ENCODE data around the gene SLC47A1.
"Not testable (repeated sequence)": the region's sequence is repeated elsewhere in the genome, so short reads cannot be mapped to it uniquely, and the experiment has no call there.

The SLC47A1 gene

DNA sequence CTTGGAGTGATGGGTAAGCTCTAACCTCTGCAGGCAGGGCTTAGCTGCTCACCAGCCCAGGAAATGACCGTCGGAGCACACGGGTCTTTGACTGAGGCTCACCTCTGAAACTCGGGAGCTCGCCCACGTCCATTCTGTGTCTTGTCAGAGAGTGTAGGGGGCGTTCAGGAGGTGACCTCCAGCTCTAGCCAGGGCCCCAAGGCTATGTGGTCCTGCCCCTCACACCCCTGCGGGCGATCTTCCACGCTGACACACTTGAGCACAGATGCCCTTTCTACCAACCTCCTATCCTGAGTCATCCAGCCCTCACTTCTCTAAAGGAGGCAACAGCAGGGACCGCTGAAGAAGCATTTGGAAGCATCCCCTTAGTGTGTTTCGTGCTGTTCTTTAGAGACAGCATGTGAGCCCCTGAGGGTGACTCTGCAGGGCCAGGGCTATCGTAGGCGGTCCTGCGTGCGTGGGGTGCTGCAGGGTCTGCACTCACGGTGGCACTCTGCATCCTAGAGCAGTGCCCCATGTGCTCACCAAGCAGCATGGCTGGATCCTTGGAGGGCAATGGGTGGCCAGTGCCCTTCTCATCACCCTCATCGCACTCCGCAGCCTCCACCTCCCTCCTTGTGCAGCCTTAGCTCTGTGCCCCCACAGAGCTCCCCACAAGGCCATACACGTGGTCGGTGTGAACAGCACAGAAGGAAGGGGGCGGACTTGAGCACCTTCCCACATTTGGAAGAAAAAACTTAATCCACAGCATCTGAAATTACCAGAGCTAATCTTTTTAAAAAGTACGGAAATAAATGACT lies 33.8 kb downstream of the SLC47A1 start:
- no peaks in the 10 kb centered on the region for H3K27me3 ChIP-seq (ENCODE audit: control insufficient read depth, insufficient read depth, low read length)
- no peak overlapping the region for H3K9ac ChIP-seq (ENCODE audit: low read length)
- H3K4me3 ChIP-seq (ENCODE audit: low read length), result no peak overlapping the region
- H3K9me3 ChIP-seq (ENCODE audit: control insufficient read depth, low read depth, low read length), result no peaks in the 10 kb centered on the region
- no peak overlapping the region for H3K27ac ChIP-seq (ENCODE audit: low read length)
- no peaks in the 10 kb centered on the region for H3K36me3 ChIP-seq (ENCODE audit: control insufficient read depth, low read depth, low read length)
- no peaks in the 10 kb centered on the region for H3K4me1 ChIP-seq (ENCODE audit: control insufficient read depth, low read depth, low read length)

DNA sequence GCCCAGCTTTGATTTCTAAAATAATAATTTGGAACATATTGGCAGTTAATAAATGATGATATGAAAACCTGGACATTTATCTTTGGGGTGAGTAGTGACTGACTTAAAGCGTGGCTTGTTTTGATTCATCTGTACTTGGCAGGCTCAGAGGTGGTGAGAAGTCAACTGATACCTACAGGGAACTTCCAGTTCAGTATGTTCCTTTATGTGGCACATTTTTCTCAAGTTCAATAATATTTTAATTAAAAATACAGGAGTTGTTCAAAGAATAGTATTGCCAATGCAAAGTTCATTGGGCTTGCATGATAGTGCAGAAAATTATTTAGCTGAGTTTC lies 34.3 kb downstream of the SLC47A1 start:
- H3K4me1 ChIP-seq (ENCODE audit: control insufficient read depth, low read depth, low read length), result no peaks in the 10 kb centered on the region
- no peak overlapping the region for H3K9ac ChIP-seq (ENCODE audit: low read length)
- H3K27me3 ChIP-seq (ENCODE audit: control insufficient read depth, insufficient read depth, low read length), result no peaks in the 10 kb centered on the region
- no peak overlapping the region for H3K4me3 ChIP-seq (ENCODE audit: low read length)
- H3K27ac ChIP-seq (ENCODE audit: low read length), result no peak overlapping the region
- no peaks in the 10 kb centered on the region for H3K36me3 ChIP-seq (ENCODE audit: control insufficient read depth, low read depth, low read length)
- no peaks in the 10 kb centered on the region for H3K9me3 ChIP-seq (ENCODE audit: control insufficient read depth, low read depth, low read length)

DNA sequence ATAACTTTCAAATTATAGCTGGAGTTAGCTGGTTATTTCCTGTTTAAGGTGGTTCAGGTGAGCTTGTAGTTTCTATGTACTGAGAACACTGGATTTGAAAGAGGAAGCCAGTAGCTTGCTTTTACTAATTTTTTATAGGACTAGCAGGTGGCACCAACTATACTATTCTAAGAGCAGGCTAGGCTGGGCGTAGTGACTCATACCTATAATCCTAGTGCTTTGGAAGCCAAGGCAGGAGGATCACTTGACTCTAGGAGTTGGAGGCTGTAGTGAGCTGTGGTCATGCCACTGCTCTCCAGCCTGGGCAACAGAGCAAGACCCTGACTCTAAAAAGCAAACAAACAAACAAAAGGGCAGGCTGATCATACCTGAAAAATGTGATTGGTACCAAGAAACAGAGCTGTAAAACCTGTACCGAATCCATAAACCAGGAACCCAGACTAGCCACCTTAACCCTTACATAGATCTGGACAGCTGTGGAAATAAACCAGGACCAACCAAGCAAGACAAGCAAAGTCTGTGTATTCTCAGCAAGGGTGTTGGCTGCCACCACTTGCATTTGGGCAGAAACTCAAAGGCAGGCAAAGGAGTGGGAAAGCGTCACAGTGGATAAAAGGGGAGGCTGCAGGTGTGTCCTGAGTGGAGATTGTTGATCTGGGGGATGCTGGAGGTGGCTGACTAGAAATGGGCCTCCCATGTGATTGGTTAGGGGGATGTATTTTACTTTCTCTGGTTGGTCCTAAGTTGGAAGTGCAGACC lies 36.3 kb downstream of the SLC47A1 start:
- Histone ChIP-seq H3K4me3 (ENCODE audit: low read length) (no peak overlapping the region), H3K27ac (ENCODE audit: low read length) (no peak overlapping the region)

DNA sequence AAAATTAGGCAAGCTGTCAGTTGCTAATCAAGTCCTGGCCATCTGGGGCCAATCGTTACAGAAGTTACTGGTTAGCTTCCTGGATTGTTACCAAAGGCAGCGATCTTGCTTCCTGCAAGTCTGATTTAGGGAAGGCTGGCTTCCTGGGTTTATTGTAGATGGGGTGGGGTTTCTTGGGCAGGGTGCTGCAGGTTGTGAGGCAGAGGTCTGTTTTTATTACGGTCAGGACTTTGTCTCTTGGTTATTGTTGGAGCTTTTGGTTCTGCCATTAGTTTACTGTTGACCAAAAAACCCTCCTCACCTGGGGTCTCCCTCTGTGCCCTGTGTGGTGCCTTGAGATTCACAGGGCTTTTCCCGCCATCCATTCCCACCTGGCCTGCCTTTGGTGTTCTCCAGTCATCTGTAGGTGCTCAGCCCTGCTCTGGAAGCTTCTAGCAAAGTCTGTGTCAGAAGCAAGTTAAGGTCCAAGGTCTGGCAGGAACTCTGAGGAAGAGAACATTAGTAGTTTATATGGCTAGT lies 36.9 kb downstream of the SLC47A1 start:
- H3K27ac ChIP-seq (ENCODE audit: low read length), result no peak overlapping the region
- H3K27me3 ChIP-seq (ENCODE audit: control insufficient read depth, insufficient read depth, low read length), result no peaks in the 10 kb centered on the region
- H3K36me3 ChIP-seq (ENCODE audit: control insufficient read depth, low read depth, low read length), result no peaks in the 10 kb centered on the region
- no peak overlapping the region for H3K9ac ChIP-seq (ENCODE audit: low read length)
- H3K9me3 ChIP-seq (ENCODE audit: control insufficient read depth, low read depth, low read length), result no peaks in the 10 kb centered on the region
- H3K4me3 ChIP-seq (ENCODE audit: low read length), result no peak overlapping the region
- H3K4me1 ChIP-seq (ENCODE audit: control insufficient read depth, low read depth, low read length), result no peaks in the 10 kb centered on the region

More for the DNA sequence above, 36.3 kb downstream of the SLC47A1 start:
- Histone ChIP-seq H3K36me3 (ENCODE audit: control insufficient read depth, low read depth, low read length) (no peaks in the 10 kb centered on the region), H3K27me3 (ENCODE audit: control insufficient read depth, insufficient read depth, low read length) (no peaks in the 10 kb centered on the region), H3K9ac (ENCODE audit: low read length) (no peak overlapping the region), H3K9me3 (ENCODE audit: control insufficient read depth, low read depth, low read length) (no peaks in the 10 kb centered on the region), H3K4me1 (ENCODE audit: control insufficient read depth, low read depth, low read length) (no peaks in the 10 kb centered on the region)

DNA sequence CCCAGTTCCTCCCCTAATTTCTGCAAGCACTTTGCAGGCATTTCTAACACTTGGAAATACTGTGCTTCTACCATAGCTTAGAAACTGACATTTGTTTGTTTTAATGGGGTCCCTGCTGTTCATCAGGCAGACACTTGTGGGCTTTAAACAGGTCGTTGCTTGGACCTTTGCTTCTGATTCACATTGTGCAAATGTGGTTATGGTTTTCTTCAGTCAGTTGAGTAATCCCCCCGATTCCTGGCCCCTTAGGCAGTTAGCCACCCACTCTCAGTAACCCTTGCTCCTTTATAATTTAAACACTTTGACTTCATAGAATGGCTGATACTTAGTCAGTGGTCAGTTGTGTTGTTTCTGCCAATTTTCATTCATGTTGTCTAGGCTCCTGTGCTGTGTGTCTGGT lies 39.4 kb downstream of the SLC47A1 start:
- Histone ChIP-seq H3K36me3 (ENCODE audit: control insufficient read depth, low read depth, low read length) (no peaks in the 10 kb centered on the region), H3K9me3 (ENCODE audit: control insufficient read depth, low read depth, low read length) (no peaks in the 10 kb centered on the region), H3K9ac (ENCODE audit: low read length) (no peak overlapping the region), H3K27ac (ENCODE audit: low read length) (no peak overlapping the region), H3K4me1 (ENCODE audit: control insufficient read depth, low read depth, low read length) (peaks cover 5% of the 10 kb centered on the region), H3K27me3 (ENCODE audit: control insufficient read depth, insufficient read depth, low read length) (no peaks in the 10 kb centered on the region), H3K4me3 (ENCODE audit: low read length) (no peak overlapping the region)

DNA sequence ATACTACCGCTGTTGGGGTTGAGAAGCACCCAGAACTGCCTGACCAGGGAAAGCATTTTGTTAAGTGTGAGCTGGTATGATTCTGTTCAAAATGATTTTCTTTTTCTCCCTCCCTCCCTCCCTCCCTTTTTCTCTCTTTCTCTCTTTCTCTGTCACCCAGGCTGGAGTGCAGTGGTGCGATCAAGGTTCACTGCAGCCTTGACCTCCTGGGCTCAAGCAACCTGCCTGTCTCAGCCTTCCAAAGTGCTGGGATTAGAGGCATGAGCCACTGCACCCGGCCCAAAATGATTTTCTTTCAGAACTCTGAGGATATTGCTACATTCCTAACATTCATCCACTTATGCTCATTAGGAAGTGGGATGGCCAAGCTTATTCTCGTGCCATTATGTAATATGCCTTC lies 41.3 kb downstream of the SLC47A1 start:
- peaks cover 12% of the 10 kb centered on the region for H3K27me3 ChIP-seq (ENCODE audit: control insufficient read depth, insufficient read depth, low read length)
- H3K9me3 ChIP-seq (ENCODE audit: control insufficient read depth, low read depth, low read length), result no peaks in the 10 kb centered on the region
- H3K4me1 ChIP-seq (ENCODE audit: control insufficient read depth, low read depth, low read length), result peaks cover 5% of the 10 kb centered on the region
- no peaks in the 10 kb centered on the region for H3K36me3 ChIP-seq (ENCODE audit: control insufficient read depth, low read depth, low read length)
- H3K4me3 ChIP-seq (ENCODE audit: low read length), result no peak overlapping the region
- H3K9ac ChIP-seq (ENCODE audit: low read length), result no peak overlapping the region
- no peak overlapping the region for H3K27ac ChIP-seq (ENCODE audit: low read length)

DNA sequence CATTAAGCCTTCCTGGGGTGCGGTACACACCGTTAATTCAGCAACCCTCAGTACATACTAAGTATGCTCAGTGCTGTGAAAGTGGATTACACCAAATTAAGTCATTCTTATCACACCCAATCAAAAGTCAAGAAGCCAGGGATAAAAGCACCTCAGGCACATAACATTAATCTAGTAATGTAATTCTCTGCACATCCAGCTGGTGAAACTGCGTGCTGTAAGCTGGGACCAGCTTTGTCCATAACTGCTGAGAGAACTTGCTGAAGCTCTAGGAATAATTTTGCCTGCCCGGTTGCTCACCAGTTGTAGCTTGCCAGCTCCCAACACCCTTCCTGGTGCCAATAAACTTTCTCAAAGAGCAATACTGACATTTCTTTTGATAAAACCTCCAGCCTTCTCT lies 44.9 kb downstream of the SLC47A1 start:
- peaks cover 5% of the 10 kb centered on the region for H3K4me1 ChIP-seq (ENCODE audit: control insufficient read depth, low read depth, low read length)
- no peak overlapping the region for H3K4me3 ChIP-seq (ENCODE audit: low read length)
- no peaks in the 10 kb centered on the region for H3K9me3 ChIP-seq (ENCODE audit: control insufficient read depth, low read depth, low read length)
- H3K27ac ChIP-seq (ENCODE audit: low read length), result no peak overlapping the region
- no peak overlapping the region for H3K9ac ChIP-seq (ENCODE audit: low read length)
- H3K36me3 ChIP-seq (ENCODE audit: control insufficient read depth, low read depth, low read length), result no peaks in the 10 kb centered on the region
- H3K27me3 ChIP-seq (ENCODE audit: control insufficient read depth, insufficient read depth, low read length), result peaks cover 29% of the 10 kb centered on the region

DNA sequence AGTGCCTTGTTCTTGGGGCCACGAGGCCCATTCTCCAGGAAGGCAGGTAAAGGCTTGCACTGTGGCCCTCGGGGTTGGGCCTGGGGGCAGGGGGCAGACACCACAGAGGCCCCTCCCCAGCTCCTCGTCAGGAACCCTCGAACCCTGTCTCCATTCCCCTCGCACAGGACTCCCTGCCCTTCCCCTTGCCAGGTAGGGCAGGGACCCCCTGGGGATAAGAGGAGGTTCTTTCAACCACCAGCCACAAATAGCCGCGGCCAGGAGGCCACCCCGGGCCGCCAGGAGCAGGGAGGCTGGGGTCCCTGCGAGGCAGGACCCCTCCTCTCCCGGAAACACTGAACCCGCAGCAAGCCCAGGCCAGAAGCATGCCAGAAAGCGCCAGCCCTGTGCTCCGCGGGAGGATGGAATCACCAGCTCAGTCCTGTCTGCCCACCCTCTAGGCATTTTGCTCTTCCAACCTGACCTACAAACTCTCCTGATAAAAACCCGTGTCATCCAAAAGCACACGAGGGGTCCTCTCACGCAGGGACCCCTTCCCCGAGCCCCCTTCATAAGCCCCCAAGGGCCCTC lies 45.6 kb downstream of the SLC47A1 start:
- Histone ChIP-seq H3K4me1 (ENCODE audit: control insufficient read depth, low read depth, low read length) (peaks cover 5% of the 10 kb centered on the region), H3K9me3 (ENCODE audit: control insufficient read depth, low read depth, low read length) (no peaks in the 10 kb centered on the region), H3K27me3 (ENCODE audit: control insufficient read depth, insufficient read depth, low read length) (peaks cover 29% of the 10 kb centered on the region), H3K36me3 (ENCODE audit: control insufficient read depth, low read depth, low read length) (no peaks in the 10 kb centered on the region), H3K9ac (ENCODE audit: low read length) (no peak overlapping the region), H3K4me3 (ENCODE audit: low read length) (peak overlapping the region; percentile 50), H3K27ac (ENCODE audit: low read length) (no peak overlapping the region)

DNA sequence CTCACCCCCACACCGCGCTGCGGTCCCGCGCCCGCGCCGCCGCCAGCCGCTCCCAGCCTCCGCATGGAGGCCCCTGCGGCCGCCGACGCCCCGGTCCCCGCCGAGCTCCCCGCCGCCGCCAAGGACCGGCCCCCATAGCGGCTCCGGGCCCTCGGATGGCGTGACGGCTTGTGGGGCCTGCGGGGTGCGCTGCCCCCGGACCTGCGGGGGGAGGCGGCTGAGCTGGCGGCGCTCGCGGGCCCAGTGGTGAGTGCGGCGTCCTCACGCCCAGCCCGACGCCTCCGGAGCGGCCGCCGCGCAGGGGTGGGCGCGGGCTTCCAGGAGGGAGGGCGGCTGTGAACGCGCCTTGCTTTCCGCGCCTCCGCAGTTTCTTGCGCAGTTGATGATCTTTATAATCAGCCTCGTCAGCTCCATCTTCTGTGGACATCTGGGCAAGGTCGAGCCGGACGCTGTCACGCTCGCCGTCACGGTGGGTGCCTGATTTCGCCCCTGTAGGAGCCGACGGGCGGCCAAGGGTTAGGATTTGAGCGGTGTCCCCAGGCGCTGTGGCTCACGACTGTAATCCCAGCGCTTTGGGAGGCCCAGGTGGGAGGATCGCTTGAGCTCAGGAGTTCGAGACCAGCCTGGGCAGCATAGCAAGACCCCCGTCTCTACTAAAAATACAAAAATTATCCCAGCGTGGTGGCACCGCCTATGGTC lies 46.4 kb downstream of the SLC47A1 start:
- Histone ChIP-seq H3K9me3 (ENCODE audit: control insufficient read depth, low read depth, low read length) (no peaks in the 10 kb centered on the region), H3K27ac (ENCODE audit: low read length) (no peak overlapping the region), H3K4me1 (ENCODE audit: control insufficient read depth, low read depth, low read length) (peaks cover 5% of the 10 kb centered on the region), H3K36me3 (ENCODE audit: control insufficient read depth, low read depth, low read length) (no peaks in the 10 kb centered on the region), H3K9ac (ENCODE audit: low read length) (no peak overlapping the region), H3K4me3 (ENCODE audit: low read length) (peak overlapping the region; percentile 58), H3K27me3 (ENCODE audit: control insufficient read depth, insufficient read depth, low read length) (peaks cover 29% of the 10 kb centered on the region)

DNA sequence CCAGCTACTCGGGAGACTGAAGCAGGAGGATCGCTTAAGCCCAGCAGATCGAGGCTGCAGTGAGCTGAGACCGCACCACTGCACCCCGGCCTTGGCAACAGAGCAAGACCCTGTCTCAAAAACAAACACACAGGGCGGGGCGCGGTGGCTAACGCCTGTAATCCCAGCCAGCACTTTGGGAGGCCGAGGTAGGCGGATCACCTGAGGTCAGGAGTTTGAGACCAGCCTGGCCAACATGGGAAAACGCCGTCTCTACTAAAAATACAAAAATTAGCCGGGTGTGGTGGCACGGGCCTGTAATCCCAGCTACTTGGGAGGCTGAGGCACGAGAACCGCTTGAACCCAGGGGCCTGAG lies 46.9 kb downstream of the SLC47A1 start:
- not testable (repeated sequence) for H3K9me3 ChIP-seq (ENCODE audit: control insufficient read depth, low read depth, low read length); H3K4me3 ChIP-seq (ENCODE audit: low read length); H3K36me3 ChIP-seq (ENCODE audit: control insufficient read depth, low read depth, low read length); H3K4me1 ChIP-seq (ENCODE audit: control insufficient read depth, low read depth, low read length); H3K9ac ChIP-seq (ENCODE audit: low read length); H3K27ac ChIP-seq (ENCODE audit: low read length)
- H3K27me3 ChIP-seq (ENCODE audit: control insufficient read depth, insufficient read depth, low read length), result peaks cover 29% of the 10 kb centered on the region

DNA sequence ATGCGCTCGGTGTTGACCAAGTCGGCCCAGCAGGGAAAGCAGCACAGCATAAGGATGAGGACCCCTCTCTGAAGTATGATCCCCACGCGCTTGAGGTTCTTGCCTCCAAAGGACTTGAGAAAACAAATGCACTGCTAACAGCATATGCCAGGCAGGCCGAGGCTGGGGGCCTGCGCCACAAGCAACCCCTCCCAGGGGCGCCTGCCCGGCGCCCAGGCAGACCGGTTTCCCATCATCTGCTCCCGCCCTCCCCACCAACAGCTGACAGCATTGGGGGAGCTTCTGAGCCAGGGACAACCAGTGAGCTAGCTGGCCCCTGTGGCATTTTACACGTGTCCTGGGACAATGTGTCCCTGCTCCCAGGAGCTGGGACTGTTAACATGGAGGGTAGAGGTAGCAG lies 48.5 kb downstream of the SLC47A1 start:
- H3K36me3 ChIP-seq (ENCODE audit: control insufficient read depth, low read depth, low read length); H3K4me3 ChIP-seq (ENCODE audit: low read length); H3K9me3 ChIP-seq (ENCODE audit: control insufficient read depth, low read depth, low read length); H3K4me1 ChIP-seq (ENCODE audit: control insufficient read depth, low read depth, low read length); H3K27ac ChIP-seq (ENCODE audit: low read length); H3K9ac ChIP-seq (ENCODE audit: low read length): not testable (repeated sequence)
- peaks cover 29% of the 10 kb centered on the region for H3K27me3 ChIP-seq (ENCODE audit: control insufficient read depth, insufficient read depth, low read length)
